Neural crest cell (in vitro differentiated cells): ENCODE measurements around the gene EFCAB14. TPM values are rescaled to one million over a fixed set of nuclear protein-coding genes. Genes with fewer than 3 reads are reported as not detected.
"Not testable (repeated sequence)": the region's sequence is repeated elsewhere in the genome, so short reads cannot be mapped to it uniquely, and the experiment has no call there.

ENCODE experiments used
- DNase-seq: peaks from one replicate; pipeline ENCODE4 v3.0.0; 2021; ENCODE audit warnings: low read depth, mixed read lengths, low spot score
- H3K27ac Mint-ChIP-seq: one replicate; pipeline ENCODE4 v1.8.0; 2021; ENCODE audit warnings: mild to moderate bottlenecking, mixed read lengths; ENCODE audit not compliant: unreplicated experiment
- H3K27me3 Mint-ChIP-seq: 2 replicates; pipeline ENCODE4 v1.8.0; 2021; ENCODE audit warnings: low read depth, mild to moderate bottlenecking, mixed read lengths
- H3K36me3 Mint-ChIP-seq: 2 replicates; pipeline ENCODE4 v1.8.0; 2021; ENCODE audit warnings: low read depth, mild to moderate bottlenecking, mixed read lengths
- H3K4me1 Mint-ChIP-seq: 2 replicates; pipeline ENCODE4 v1.8.0; 2021; ENCODE audit warnings: mixed read lengths
- H3K4me3 Mint-ChIP-seq: one replicate; pipeline ENCODE4 v1.8.0; 2021; ENCODE audit warnings: mild to moderate bottlenecking, mixed read lengths
- H3K9me3 Mint-ChIP-seq: 2 replicates; pipeline ENCODE4 v1.8.0; 2021; ENCODE audit warnings: mixed read lengths
- CTCF ChIP-seq: fragments of 200-600 bp; sonication (generic); conservative IDR thresholded peaks from 2 replicates; pipeline ENCODE4 v1.5.0; 2021; ENCODE audit warnings: antibody characterized with exemption, mild to moderate bottlenecking
- total RNA-seq: library from RNA; stranded (reverse); gene quantifications from 2 replicates; pipeline ENCODE4 v1.2.1, GENCODE V29; 2021

EFCAB14 gene
- total RNA-seq, 1 donor from 2014 or later = 33.1 TPM

- Mint-ChIP-seq H3K36me3 (no peaks in the 10 kb centered on the region), H3K27ac (no peak overlapping the region), H3K27me3 (peaks cover 56% of the 10 kb centered on the region), H3K4me1 (peaks cover 6% of the 10 kb centered on the region), H3K9me3 (no peaks in the 10 kb centered on the region), H3K4me3 (no peak overlapping the region)
- DNase-seq = no peak
- no peak for TF ChIP-seq CTCF
These were observed 41.7 kb upstream of the EFCAB14 start for GRCh38 chr1:46760558-46761166.

GRCh38 chr1:46757956-46758528 lies 39.1 kb upstream of the EFCAB14 start:
- Mint-ChIP-seq H3K27me3 (peaks cover 44% of the 10 kb centered on the region), H3K9me3 (no peaks in the 10 kb centered on the region), H3K27ac (no peak overlapping the region), H3K4me3 (no peak overlapping the region), H3K4me1 (peaks cover 6% of the 10 kb centered on the region), H3K36me3 (no peaks in the 10 kb centered on the region)
- DNase-seq = no peak
- TF ChIP-seq CTCF = no peak

- Mint-ChIP-seq H3K27ac (no peak overlapping the region), H3K36me3 (no peaks in the 10 kb centered on the region), H3K4me3 (no peak overlapping the region), H3K4me1 (peaks cover 6% of the 10 kb centered on the region), H3K27me3 (peaks cover 45% of the 10 kb centered on the region), H3K9me3 (no peaks in the 10 kb centered on the region)
- TF ChIP-seq CTCF = no peak
- no peak for DNase-seq
These were observed 38.5 kb upstream of the EFCAB14 start for GRCh38 chr1:46757247-46757955.

- Mint-ChIP-seq H3K9me3 (no peaks in the 10 kb centered on the region), H3K4me1 (peaks cover 6% of the 10 kb centered on the region), H3K36me3 (no peaks in the 10 kb centered on the region), H3K27ac (no peak overlapping the region), H3K27me3 (peaks cover 44% of the 10 kb centered on the region), H3K4me3 (no peak overlapping the region)
- no peak for TF ChIP-seq CTCF
- DNase-seq = no peak
These were observed 36.2 kb upstream of the EFCAB14 start for GRCh38 chr1:46755121-46755520.

- not testable (repeated sequence) for H3K36me3 Mint-ChIP-seq, DNase-seq, H3K9me3 Mint-ChIP-seq, H3K4me3 Mint-ChIP-seq, H3K27ac Mint-ChIP-seq, H3K4me1 Mint-ChIP-seq
- peaks cover 48% of the 10 kb centered on the region for H3K27me3 Mint-ChIP-seq
These were observed 35.8 kb upstream of the EFCAB14 start for GRCh38 chr1:46754707-46755106.

GRCh38 chr1:46753985-46754384 lies 35.1 kb upstream of the EFCAB14 start:
- no peak for DNase-seq
- no peak overlapping the region for H3K4me3 Mint-ChIP-seq
- peaks cover 52% of the 10 kb centered on the region for H3K27me3 Mint-ChIP-seq
- peaks cover 6% of the 10 kb centered on the region for H3K4me1 Mint-ChIP-seq
- TF ChIP-seq CTCF = no peak
- no peak overlapping the region for H3K27ac Mint-ChIP-seq
- no peaks in the 10 kb centered on the region for H3K9me3 Mint-ChIP-seq
- no peaks in the 10 kb centered on the region for H3K36me3 Mint-ChIP-seq
